ENCODE results near the gene FAM83C.
A peak's percentile ranks its signal among the peaks of the same experiment; 100 is the strongest.
"Not testable (repeated sequence)": the region's sequence is repeated elsewhere in the genome, so short reads cannot be mapped to it uniquely, and the experiment has no call there.

The FAM83C gene

GRCh38 chr20:35318502-35319157, 26.4 kb upstream of the FAM83C start:
- no peak overlapping the region for H3K4me3 ChIP-seq (ENCODE audit: low read depth, low read length)
- DNase-seq (ENCODE audit: low read depth): peak; percentile 88
- TF ChIP-seq CTCF (conservative IDR thresholded peaks at IDR 0.05; ENCODE audit: low read depth, low read length): no peak

- no peak overlapping the region for H3K4me3 ChIP-seq (ENCODE audit: low read depth, low read length)
- no peak for DNase-seq (ENCODE audit: low read depth)
- TF ChIP-seq CTCF (conservative IDR thresholded peaks at IDR 0.05; ENCODE audit: low read depth, low read length): no peak
These were observed 25.4 kb upstream of the FAM83C start for GRCh38 chr20:35317416-35318210.

GRCh38 chr20:35316086-35316485, 23.9 kb upstream of the FAM83C start:
- no peak overlapping the region for H3K4me3 ChIP-seq (ENCODE audit: low read depth, low read length)
- DNase-seq (ENCODE audit: low read depth): no peak
- no peak for TF ChIP-seq CTCF (conservative IDR thresholded peaks at IDR 0.05; ENCODE audit: low read depth, low read length)

- H3K4me3 ChIP-seq (ENCODE audit: low read depth, low read length); DNase-seq (ENCODE audit: low read depth): not testable (repeated sequence)
These were observed 23.4 kb upstream of the FAM83C start for GRCh38 chr20:35315632-35316020.

- no peak overlapping the region for H3K4me3 ChIP-seq (ENCODE audit: low read depth, low read length)
- no peak for TF ChIP-seq CTCF (conservative IDR thresholded peaks at IDR 0.05; ENCODE audit: low read depth, low read length)
- DNase-seq (ENCODE audit: low read depth): no peak
These were observed 22.8 kb upstream of the FAM83C start for GRCh38 chr20:35314816-35315631.

GRCh38 chr20:35312318-35312717, 20.1 kb upstream of the FAM83C start:
- DNase-seq (ENCODE audit: low read depth): peak; percentile 89
- no peak for TF ChIP-seq CTCF (conservative IDR thresholded peaks at IDR 0.05; ENCODE audit: low read depth, low read length)
- no peak overlapping the region for H3K4me3 ChIP-seq (ENCODE audit: low read depth, low read length)

- no peak for DNase-seq (ENCODE audit: low read depth)
- no peak for TF ChIP-seq CTCF (conservative IDR thresholded peaks at IDR 0.05; ENCODE audit: low read depth, low read length)
These were observed 19.6 kb upstream of the FAM83C start for GRCh38 chr20:35311822-35312221.

More at GRCh38 chr20:35311822-35312221, 19.6 kb upstream of the FAM83C start:
- no peak overlapping the region for H3K4me3 ChIP-seq (ENCODE audit: low read depth, low read length)
